CD4-positive, alpha-beta T cell treated with Interleukin-10 for 1 hour (primary cell): ENCODE data around the gene ITGA11.

Source experiments
- DNase-seq: peaks from one replicate; pipeline ENCODE4 v3.0.0-alpha.2; 2020

Gene ITGA11

GRCh38 chr15:68345481-68345880 lies 86.5 kb downstream of the ITGA11 start:
- DNase-seq: no peak

GRCh38 chr15:68344600-68344999 lies 87.4 kb downstream of the ITGA11 start:
- DNase-seq: no peak

GRCh38 chr15:68343579-68344225 lies 88.3 kb downstream of the ITGA11 start:
- DNase-seq: no peak

GRCh38 chr15:68341760-68342725 lies 89.9 kb downstream of the ITGA11 start:
- DNase-seq: no peak

- no peak for DNase-seq
These were observed 91.0 kb downstream of the ITGA11 start for GRCh38 chr15:68340726-68341671.

- DNase-seq: no peak
These were observed 92.5 kb downstream of the ITGA11 start for GRCh38 chr15:68339481-68339880.

GRCh38 chr15:68337826-68338225 lies 94.1 kb downstream of the ITGA11 start:
- no peak for DNase-seq

- no peak for DNase-seq
These were observed 95.4 kb downstream of the ITGA11 start for GRCh38 chr15:68336516-68336915.

- DNase-seq: no peak
These were observed 96.3 kb downstream of the ITGA11 start for GRCh38 chr15:68335655-68336054.

- DNase-seq: no peak
These were observed 96.7 kb downstream of the ITGA11 start for GRCh38 chr15:68335251-68335650.

- no peak for DNase-seq
These were observed 97.3 kb downstream of the ITGA11 start for GRCh38 chr15:68334661-68335124.

GRCh38 chr15:68333775-68334470 lies 98.0 kb downstream of the ITGA11 start:
- DNase-seq: no peak

- DNase-seq: no peak
These were observed 99.7 kb downstream of the ITGA11 start for GRCh38 chr15:68332266-68332665.

GRCh38 chr15:68330901-68331300 lies 101.1 kb downstream of the ITGA11 start:
- DNase-seq: no peak

- DNase-seq: no peak
These were observed 101.5 kb downstream of the ITGA11 start for GRCh38 chr15:68330416-68330815.

GRCh38 chr15:68328964-68329363 lies 103.0 kb downstream of the ITGA11 start:
- no peak for DNase-seq

- DNase-seq: no peak
These were observed 103.5 kb downstream of the ITGA11 start for GRCh38 chr15:68328443-68328842.

- DNase-seq: no peak
These were observed 105.1 kb downstream of the ITGA11 start for GRCh38 chr15:68326711-68327354.

GRCh38 chr15:68325726-68326125 lies 106.2 kb downstream of the ITGA11 start:
- DNase-seq: no peak

- DNase-seq: no peak
These were observed 109.2 kb downstream of the ITGA11 start for GRCh38 chr15:68322796-68323195.

- no peak for DNase-seq
These were observed 110.7 kb downstream of the ITGA11 start for GRCh38 chr15:68321229-68321628.

GRCh38 chr15:68319997-68320396 lies 112.0 kb downstream of the ITGA11 start:
- DNase-seq: no peak
